ENCODE measurements around the gene RPL32.
"Not testable (repeated sequence)": the region's sequence is repeated elsewhere in the genome, so short reads cannot be mapped to it uniquely, and the experiment has no call there.

The RPL32 gene

DNA sequence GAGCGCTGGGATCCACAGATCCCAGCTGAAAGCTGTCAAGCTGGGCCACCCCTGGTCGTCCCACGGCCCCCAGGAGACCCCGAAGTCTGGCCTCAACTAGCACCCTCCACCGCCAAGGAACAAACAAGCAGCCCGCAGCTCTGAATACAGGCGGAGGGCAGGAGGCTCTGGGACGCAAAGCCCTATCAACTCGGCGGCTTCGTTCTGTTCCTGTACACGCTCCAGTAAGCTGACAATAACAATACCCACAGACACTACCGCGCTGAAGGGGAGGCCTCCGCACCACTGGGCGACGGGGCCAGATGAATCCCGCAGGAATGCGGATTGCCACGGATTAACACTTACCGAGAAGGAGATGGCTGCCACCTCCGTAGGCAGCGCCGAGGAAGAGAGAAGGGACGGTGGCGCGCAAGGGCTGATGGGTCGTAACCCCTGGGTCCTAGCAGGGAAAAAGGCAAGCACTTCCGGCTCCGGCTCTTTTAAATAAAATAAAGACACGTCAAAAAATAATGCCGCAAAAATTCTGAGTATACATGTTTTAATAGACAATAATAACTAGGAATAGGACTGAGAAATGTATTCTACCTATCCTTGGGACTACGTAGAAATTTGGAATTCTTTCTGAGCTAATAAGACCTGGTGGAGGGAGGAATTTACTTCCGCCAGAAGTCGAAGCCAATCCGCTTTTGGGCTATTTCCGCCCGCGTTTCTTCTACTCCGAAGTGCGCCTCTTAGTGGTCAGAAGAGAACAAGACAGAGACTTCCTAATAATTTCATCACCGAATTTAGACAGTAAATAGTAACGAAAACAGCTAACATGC is at the start of gene RPL32:
Gene RPL32, minus strand, starts transcription at position 417 of the 821 bp plus-strand sequence. CDS start 1,328 bp downstream, outside the sequence.
- DNase-seq = peak; percentile 97

DNA sequence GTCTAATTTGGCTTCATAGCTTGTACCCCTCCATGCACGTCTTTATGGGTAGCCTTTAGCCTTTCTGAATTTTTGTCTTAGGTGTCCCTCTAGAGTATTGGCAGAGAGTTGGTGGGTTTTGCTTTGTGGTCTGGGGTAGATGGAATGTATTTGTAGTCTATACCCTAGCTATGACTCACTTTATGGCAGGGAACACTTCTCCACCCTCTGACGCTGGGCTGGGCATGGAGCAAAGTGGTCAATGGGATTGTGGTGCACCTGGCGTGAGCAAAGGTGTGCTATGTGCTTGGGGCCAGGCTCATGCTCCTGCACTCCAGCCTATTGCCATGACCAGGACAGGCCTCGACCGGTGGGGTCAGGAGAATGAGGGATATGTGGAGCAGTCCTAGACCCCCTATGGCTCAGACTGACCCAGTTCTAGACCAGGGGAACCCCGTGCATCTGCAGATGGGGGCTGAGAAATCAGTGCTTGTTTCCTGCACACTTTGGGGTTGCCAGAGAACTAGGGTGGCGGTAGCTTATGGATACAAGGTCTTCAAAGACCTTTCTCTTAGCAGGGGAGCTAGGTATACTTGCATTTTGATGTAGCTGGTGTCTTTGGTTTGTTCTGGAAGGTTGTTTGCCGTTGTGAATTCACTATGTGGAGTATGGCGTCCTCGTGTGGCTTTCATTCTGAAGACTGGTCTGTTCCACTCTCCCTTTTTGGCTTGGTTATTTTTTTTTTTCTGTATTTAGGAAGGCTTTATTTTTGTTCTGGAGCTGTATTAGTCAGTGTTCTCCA is 49.4 kb upstream of the RPL32 start:
- DNase-seq = no peak

DNA sequence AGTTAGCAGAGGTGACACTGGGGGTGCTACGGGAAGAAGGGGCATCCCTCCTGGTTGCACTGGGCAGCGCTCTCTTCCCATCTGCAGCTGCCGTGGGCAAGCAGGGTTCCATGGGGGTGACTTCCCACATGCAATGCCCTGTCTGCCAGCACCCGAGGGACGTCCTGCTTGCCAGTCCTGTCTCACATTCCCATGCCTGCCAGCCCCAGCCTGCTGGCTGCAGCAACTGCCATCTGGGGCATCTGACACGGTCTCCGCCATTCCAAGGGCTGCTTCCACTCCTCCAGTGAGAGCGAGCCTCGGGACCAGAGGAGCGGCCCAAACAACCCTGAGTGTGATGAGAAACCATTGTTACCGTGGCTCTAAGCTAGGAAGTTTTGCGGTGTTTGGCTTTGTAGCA is 45.4 kb upstream of the RPL32 start:
- DNase-seq = no peak

DNA sequence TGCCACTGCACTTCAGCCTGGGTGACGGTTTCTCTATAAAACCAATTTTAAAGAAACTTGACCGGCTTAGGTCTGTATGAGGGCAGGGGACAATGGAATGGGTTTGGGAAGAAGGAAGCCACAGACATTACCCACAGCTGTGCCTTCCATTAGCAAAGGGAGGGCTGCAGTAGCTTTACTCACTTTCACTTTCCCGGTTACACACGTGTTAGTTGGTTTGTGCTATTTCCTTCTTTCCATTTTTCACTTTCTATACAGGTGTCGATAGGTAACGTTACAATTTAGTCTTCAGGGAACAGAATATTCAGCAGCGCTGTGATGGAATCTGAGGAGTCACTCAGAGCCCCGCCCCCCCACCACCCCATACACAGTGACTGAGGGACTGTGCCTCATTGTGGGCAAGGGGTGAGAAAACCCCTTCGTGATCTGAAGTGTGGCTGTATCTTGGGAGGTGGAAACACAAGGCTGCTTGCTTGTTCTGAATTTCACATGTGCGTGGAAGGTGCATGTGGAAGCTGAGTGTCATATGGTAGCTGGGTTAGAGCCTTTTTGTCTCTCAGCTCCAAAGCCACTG is 44.8 kb upstream of the RPL32 start:
- DNase-seq = no peak

DNA sequence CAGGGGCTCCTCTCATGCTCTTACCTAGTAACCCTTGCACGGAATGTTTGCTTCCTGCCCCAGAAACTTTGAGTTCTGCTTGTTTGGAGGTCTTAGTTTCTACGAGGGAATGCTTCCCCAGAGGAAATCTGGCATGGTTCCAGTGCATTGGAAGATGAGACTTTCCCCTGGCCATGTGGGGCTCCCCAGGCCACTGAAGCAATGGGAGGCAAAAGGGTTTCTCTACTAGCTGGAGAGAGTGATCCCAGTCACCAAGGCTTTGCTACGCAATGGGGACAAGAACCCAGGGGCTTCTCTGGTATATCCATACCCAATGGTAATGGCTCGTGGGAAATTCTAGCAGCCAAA is 44.2 kb upstream of the RPL32 start:
- no peak for DNase-seq

DNA sequence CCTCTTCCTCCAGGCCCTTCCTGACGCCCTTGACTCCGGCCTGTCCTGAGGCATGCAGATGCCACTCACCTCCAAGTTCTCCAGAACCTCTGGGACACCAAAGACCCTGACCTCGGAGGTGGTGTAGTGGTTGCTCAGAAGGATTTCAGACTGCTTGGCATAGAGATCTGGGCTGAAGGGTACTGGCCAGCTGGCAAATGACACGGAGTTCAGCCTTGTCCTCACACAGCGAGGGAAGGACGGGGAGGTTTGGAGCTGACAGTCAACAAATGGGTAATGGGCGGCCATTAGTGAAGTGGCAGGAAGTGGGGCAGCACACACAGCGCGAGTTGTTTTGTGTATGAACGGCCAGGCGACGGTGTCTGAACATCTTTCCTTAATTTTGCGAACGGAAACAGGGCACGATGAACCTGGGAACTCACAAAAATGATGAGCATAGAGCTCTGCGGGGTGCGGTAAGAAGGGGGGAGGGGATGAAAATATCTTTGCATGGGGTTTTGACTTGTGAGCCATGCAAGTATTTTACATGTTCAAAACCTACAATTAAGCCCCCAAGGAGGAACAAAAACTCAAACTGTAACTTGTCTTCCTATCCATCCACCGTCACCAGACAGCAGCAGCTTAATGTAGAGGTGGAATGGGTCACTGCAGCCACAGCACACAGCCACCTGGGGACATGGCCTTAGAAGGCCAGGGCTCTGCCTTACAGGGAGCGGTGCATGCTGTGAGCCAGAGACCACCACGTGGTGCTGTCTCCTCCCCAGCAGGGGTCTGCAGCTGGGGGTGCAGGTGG is 43.6 kb upstream of the RPL32 start:
- no peak for DNase-seq

DNA sequence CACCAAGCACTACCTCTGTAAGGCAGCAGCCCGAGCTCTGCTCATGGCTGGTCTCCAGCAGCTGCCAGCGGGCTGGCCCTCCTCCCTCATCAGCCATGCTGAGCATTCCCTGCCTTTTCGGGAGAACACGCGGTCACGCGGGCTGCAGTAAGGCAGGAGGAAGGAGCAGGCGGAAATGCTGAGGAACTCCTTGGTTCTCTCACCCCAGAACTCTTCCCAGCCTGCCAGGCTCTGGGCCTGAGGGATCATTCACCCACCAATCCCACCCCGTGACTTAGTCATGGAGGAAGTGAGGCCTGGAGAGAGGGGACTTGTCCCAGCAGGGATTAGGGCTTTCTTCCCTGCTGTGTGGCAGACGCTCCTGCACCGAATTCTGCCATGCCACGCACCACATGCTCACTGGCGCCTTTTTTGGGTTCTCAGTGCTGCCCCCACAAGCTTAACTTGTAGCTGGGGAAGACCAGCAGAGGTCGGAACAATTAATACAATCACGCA is 42.9 kb upstream of the RPL32 start:
- DNase-seq = no peak

DNA sequence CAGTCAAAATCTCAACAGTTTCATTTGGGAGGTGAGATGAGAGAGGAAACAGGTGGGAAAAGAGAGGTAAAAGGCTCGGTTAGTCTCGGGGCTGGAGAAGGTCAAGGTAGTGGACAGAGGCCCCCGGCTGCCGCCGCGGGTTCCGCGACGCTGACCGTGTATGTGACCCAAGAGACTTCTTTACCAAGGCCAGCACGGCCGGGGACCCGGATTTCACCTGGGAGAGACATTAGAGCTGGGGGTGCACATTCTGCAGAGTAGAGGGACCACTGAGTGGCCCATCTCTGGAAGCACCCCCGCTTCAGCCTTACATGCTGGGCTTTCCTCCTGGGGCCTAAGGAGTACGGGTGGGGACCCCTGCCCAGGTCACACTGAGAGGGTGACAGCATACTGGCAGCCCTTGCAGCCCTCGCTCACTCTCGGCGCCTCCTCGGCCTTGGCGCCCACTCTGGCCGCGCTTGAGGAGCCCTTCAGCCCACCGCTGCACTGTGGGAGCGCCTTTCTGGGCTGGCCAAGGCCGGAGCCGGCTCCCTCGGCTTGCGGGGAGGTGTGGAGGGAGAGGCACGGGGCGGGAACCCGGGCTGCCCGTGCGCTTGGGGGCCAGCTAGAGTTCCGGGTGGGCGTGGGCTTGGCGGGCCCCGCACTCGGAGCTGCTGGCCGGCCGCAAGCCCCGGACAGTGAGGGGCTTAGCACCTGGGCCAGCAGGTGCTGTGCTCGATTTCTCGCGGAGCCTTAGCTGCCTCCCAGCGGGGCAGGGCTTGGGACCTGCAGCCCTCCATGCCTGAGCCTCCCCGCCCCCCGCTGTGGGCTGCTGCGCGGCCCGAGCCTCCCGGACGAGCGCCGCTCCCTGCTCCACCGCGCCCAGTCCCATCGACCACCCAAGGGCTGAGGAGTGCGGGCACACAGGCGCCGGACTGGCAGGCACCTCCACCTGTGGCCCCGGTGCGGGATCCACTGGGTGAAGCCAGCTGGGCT is 41.3 kb upstream of the RPL32 start:
- no peak for DNase-seq

DNA sequence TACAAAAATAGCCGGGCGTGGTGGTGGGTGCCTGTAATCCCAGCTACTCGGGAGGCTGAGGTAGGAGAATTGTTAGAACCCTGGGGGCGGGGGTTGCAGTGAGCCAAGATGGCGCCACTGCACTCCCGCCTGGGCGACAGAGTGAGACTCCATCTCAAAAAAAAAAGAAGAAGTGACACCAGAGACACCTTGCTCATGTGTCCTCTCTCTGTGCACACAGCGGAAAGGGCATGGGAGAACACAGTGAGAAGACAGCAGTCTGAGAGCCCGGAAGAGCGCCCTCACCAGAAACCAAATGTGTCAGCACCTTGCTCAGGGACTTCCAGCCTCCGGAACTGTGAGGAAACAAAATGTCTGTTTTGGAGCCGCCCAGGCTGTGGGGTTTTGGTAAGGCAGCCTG is 40.5 kb upstream of the RPL32 start:
- not testable (repeated sequence) for DNase-seq

DNA sequence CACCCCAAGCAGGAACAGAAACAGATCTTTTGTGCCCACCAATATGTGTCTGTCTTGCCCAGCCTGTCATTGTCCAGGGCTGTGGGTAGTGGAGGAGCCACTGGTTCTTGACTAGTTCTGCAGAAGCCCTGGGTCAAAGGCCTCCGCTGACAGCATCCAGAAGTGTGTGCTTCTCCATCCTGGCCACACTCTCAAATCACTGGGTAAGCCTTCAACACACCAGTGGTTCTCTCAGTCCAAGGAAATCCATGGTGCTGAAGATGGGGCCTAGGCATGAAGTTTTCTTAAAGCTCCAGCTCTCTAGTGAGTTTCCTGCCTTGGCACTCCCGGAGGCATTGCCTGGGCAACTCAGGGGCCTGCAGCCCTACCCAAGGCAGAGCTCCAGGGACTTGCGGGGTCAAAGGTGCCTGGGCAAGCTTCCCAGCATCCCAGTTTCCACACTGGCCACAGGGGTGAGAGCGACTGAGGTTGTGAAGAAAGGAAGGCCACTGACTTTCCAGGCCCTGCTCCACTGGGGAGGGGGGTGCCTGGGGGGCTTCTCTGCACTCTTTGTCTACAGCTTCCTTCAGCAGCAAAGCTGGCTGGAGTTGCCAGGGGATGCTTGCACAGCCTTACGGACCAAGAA is 37.9 kb upstream of the RPL32 start:
- DNase-seq = no peak

DNA sequence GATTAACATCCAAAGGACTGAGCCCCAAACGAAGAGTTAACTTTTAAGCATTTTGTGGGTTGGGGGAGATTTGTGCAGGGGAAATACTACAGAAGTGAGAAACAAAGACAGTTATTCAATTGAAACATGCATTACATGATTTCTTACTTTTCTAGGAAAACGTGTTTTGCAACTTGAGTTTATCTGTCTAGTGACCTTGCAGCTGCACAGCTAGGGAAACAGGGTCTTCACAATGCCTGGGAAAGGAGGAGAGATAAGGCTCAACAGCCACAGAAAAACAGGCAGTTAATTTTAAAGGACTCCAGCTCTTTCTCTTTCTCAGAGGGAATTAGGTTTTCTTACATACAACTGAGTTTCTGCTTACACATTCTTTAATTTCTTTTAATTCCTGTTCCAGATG is 37.4 kb upstream of the RPL32 start:
- DNase-seq = not testable (repeated sequence)

DNA sequence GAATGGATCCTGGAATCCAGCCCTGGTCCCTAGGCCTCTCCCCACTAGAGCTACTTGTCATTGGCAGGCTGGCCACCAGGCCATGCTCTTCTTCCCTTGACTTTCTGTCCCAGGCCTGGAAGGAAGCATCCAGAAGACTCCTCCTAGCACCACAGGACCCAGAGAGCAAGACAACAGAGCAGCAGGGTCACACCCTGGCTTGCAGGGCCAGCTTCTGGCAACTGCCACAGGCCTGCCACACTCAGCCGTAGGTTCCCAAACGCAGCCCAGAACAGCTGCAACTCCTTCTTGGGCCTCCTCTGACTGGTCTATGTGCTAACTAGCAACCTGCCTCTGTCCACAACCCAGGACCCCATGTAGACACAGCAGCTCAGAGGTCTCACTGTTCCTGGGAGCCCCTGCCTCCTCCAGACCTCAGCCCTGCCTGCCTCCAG is 36.8 kb upstream of the RPL32 start:
- no peak for DNase-seq

DNA sequence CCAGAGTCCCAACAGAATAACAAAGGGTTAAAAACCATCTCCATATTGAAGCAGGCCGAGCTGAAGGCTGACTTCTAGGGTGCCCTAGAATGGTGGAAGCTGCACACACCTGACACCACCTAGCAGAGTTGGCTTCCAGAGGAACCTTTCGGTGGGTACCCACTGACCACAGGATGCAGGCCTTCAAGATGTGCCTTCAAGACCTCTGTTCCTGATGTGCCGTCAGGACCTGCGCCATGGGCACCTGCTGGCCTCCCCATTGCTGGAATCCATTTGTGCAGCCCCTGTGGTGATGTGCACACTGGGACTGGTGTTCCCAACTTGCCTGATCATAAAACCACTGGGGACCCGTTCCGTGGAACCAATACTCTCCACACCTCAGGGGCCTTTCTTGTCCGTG is 35.7 kb upstream of the RPL32 start:
- no peak for DNase-seq

DNA sequence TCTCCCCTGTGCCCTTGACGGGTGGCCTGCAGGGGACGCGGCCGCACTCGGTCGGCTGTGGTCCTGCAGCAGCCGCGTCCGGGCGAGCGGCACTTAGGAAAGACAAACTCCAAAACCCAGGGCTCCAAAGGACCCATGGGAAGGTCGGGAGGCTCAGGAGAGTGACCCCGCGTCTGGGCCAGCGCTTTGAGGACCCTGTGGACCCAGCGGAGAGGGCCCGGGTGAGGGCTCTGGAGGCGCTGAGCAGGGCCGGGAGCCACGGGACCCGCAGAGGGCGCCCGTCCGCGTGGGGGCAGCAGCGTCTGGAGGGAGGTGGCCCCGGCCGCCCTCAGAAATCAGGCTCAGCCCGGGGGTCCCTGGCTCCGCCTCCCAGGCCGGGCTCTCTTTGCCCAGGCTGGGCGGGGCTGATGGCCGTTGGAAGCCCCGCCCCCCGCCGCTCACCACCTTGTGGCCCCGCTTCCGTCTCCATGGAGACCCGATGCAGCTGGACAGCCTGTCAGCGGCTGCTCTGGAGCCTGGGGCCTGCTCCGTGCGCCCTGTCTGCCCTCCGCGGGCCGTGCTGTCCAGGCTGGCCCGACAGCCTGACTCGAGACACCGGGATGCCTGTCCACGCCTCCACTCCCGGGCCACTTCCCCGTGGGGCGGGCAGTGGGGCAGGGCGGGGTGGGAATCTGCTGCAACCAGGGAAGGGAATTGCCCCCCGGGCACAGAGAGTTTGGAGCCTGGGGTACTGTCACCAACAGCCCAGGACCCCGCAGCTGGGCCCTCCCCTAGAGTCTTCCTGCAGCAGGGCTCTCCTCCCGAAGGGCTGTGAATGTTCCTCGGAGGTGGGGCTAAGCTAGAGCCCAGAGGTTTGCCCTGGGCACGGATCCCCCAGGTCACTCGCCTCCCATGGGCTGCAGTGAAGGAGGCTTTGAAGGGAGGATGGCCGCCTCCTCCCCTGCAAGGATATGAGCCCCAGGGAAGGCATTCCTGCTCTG is 34.8 kb upstream of the RPL32 start:
- no peak for DNase-seq

DNA sequence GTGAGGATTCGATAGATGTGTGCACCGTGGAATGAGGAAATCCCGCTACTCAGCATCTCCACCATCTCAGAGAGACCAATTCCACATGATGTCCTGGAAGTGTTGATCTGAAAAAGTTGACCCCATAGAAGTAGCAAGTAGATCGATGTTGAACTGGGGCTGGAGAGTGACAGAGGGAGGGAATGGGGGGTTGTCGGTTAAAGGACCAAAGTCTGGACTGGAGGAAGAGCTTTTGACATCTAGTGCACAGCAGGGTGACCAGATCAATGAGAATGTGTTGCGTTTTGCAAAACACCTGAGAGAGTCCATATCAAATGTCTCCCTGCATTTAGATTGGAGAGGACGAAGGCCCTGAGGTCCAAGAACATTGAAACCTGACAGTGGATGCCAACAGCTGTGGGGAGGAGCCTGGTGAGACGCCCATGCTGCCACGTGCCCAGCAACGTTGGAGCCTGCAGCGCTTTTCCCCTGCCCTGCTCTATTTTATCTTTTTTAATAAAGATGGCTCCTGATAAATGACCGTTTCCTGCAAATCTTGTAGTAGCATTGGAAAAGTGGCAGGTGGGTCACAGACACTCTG is 30.1 kb upstream of the RPL32 start:
- DNase-seq = no peak

DNA sequence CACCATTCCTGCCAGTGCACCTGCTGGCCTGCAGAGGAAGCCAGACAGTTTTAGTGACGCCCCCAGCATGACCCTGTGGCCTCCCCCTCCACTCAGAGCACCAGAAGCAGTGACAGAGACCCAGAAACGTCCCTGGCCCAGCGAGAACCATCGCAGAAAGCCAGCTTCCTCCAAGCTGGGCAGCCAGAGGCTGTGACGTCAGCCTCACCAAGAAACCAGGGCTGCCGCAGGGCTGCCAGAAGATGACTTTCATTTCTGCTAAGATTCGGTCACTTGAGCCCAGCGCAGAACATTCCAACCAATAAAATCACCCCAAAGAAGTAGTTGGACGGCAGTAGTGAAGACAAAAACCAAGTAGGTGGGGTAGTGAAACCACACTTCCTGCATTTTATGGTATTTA is 29.6 kb upstream of the RPL32 start:
- DNase-seq = no peak

DNA sequence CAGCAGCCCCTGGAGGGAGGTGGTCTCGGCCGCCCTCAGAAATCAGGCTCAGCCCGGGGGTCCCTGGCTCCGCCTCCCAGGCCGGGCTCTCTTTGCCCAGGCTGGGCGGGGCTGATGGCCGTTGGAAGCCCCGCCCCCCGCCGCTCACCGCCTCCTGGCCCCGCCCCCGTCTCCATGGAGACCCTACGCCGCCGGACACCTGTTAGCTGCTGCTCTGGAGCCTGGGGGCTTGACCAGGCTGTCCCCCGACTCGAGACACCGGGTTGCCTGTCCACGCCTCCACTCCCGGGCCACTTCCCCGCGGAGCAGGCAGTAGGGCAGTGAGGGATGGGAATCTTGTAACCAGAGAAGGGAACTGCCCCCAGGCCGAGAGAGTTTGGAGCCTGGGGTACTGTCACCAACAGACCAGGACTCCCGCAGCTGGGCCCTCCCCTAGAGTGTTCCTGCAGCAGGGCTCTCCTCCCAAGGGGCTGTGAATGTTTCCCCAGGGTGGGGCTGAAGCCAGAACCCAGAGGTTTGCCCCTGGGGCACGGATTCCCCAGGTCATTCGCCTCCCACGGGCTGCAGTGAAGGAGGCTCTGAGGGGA is 27.8 kb upstream of the RPL32 start:
- no peak for DNase-seq

DNA sequence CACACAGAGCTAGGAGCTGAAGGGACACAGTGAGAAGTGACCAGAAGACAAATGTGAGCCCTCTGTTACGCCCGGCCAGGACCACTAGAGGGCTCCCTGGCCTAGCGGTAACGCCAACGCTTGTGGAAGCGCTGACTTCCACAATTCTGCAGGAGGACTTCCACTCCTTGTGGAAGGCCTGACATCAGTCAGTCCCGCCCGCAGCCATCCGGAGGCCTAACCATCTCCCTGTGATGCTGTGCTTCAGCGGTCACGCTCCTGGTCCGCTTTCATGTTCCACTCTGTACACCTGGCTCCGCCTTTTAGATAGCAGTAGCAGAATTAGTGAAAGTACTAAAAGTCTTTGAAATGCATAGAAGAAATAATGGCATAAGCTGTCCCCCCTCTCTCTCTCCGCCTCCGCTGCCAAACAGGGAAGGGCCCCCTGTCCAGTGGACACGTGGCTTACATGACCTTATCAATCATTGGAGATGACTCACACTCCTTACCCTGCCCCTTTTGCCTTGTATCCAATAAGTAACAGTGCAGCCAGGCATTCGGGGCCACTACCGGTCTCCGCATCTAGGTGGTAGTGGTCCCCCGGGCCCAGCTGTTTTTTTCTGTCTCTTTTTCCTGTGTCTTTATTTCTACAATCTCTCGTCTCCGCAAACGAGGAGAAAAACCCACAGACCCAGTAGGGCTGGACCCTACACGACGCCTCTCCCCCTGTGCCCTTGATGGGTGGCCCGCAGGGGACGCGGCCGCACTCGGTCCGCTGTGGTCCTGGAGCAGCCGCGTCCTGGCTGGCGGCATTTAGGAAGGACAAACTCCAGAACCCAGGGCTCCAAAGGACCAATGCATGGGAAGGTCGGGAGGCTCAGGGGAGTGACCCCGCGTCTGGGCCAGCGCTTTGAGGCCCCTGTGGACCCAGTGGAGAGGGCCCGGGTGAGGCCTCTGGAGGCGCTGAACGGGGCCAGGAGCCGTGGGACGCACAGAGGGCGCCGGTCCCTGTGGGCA is 27.0 kb upstream of the RPL32 start:
- DNase-seq = peak; percentile 64

Measured in NCI-H526 treated with DMSO at 0.1 percent for 48 hours (cell line).